Hepatocyte (in vitro differentiated cells): ENCODE measurements around the gene PABPN1L. TPM values are rescaled to one million over a fixed set of nuclear protein-coding genes. Genes with fewer than 3 reads are reported as not detected.

Experiments
- DNase-seq: peaks from one replicate; pipeline ENCODE4 v3.0.0-alpha.2; 2016; ENCODE audit warnings: low spot score
- H2AFZ ChIP-seq: fragments of 200-600 bp; sonication (generic); 2 replicates; pipeline ENCODE4 v1.6.0; 2016; ENCODE audit warnings: antibody characterized with exemption, mild to moderate bottlenecking
- H3K27ac ChIP-seq: fragments of 200-600 bp; sonication (generic); 2 replicates; pipeline ENCODE4 v1.5.1; 2016; ENCODE audit warnings: mild to moderate bottlenecking
- H3K27me3 ChIP-seq: fragments of 200-600 bp; sonication (generic); 2 replicates; pipeline ENCODE4 v1.6.1; 2016
- H3K36me3 ChIP-seq: fragments of 200-600 bp; sonication (generic); replicated peaks from 2 replicates; pipeline ENCODE4 v1.5.1; 2016; ENCODE audit warnings: low read depth; ENCODE audit not compliant: insufficient read depth
- H3K4me1 ChIP-seq: fragments of 200-600 bp; sonication (generic); 2 replicates; pipeline ENCODE4 v1.5.1; 2016; ENCODE audit warnings: mild to moderate bottlenecking, moderate library complexity; ENCODE audit not compliant: insufficient read depth
- H3K4me2 ChIP-seq: fragments of 200-600 bp; sonication (generic); 2 replicates; pipeline ENCODE4 v1.6.0; 2016
- H3K4me3 ChIP-seq: fragments of 200-600 bp; sonication (generic); 2 replicates; pipeline ENCODE4 v1.5.1; 2016; ENCODE audit warnings: mild to moderate bottlenecking
- H3K79me2 ChIP-seq: fragments of 200-600 bp; sonication (generic); 2 replicates; pipeline ENCODE4 v1.6.0; 2017; ENCODE audit warnings: mild to moderate bottlenecking
- H3K9me2 ChIP-seq: fragments of 200-600 bp; sonication (generic); replicated peaks from 2 replicates; pipeline ENCODE4 v1.6.0; 2017; ENCODE audit warnings: mild to moderate bottlenecking; ENCODE audit not compliant: insufficient read depth
- H3K9me3 ChIP-seq: fragments of 200-600 bp; sonication (generic); 2 replicates; pipeline ENCODE4 v1.5.1; 2016; ENCODE audit warnings: low read depth, mild to moderate bottlenecking
- H4K20me1 ChIP-seq: fragments of 200-600 bp; sonication (generic); 2 replicates; pipeline ENCODE4 v1.6.0; 2016; ENCODE audit warnings: mild to moderate bottlenecking; ENCODE audit not compliant: insufficient read depth, poor library complexity, severe bottlenecking
- CTCF ChIP-seq: fragments of 200-600 bp; sonication (generic); IDR thresholded peaks from 2 replicates; pipeline ENCODE4 v1.5.1; 2016; ENCODE audit warnings: antibody characterized with exemption, mild to moderate bottlenecking; ENCODE audit not compliant: poor library complexity
- EZH2 ChIP-seq: fragments of 200-600 bp; sonication (generic); IDR thresholded peaks from 2 replicates; pipeline ENCODE4 v1.6.1; 2016; ENCODE audit warnings: antibody characterized with exemption, mild to moderate bottlenecking, borderline replicate concordance
- EZH2phosphoT487 ChIP-seq: fragments of 200-600 bp; sonication (generic); IDR thresholded peaks from one replicate; pipeline ENCODE4 v1.6.1; 2018; ENCODE audit warnings: antibody characterized with exemption, mild to moderate bottlenecking, low read depth, moderate library complexity; ENCODE audit not compliant: unreplicated experiment, severe bottlenecking
- WGBS: methylation state at CpG from one replicate; pipeline ENCODE4 v1.1.6; 2016; ENCODE audit warnings: low lambda C conversion rate; ENCODE audit errors: missing lambda C conversion rate; 5-methylcytosine and 5-hydroxymethylcytosine counted together
- polyA plus RNA-seq: library from polyadenylated mRNA; unstranded; fragments of >200 nt; fragmentation: Nextera tagmentation; extraction: Ambion mirVana; gene quantifications from 2 replicates; pipeline ENCODE4 v1.2.1, GENCODE V29; 2016
- total RNA-seq: library from RNA; depleted of rRNA; stranded (reverse); fragments of >200 nt; gene quantifications from 2 replicates; pipeline ENCODE4 v1.2.3, GENCODE V29; 2014

The PABPN1L gene
- total and polyA plus RNA-seq, 2 experiments from 2014 or later = not detected

- WGBS = 90% methylated on average over 15 of the region's 15 CpGs
- H3K27me3 ChIP-seq = no peaks in the 10 kb centered on the region
These were observed 718 bp downstream of the PABPN1L start for GRCh38 chr16:88865742-88866141.

GRCh38 chr16:88865310-88865709 lies 1.1 kb downstream of the PABPN1L start:
- Histone ChIP-seq H3K27me3 (no peaks in the 10 kb centered on the region), H4K20me1 (no peaks in the 10 kb centered on the region), H3K4me2 (no peak overlapping the region), H2AFZ (no peak overlapping the region), H3K4me1 (no peaks in the 10 kb centered on the region), H3K9me2 (no peaks in the 10 kb centered on the region), H3K79me2 (no peaks in the 10 kb centered on the region), H3K4me3 (no peak overlapping the region), H3K9me3 (no peaks in the 10 kb centered on the region), H3K27ac (no peak overlapping the region), H3K36me3 (no peaks in the 10 kb centered on the region)
- TF ChIP-seq EZH2phosphoT487 (no peak), CTCF (no peak), EZH2 (no peak)
- DNase-seq = no peak
- 87% methylated on average over 11 of the region's 14 CpGs for WGBS

More at GRCh38 chr16:88865742-88866141, 718 bp downstream of the PABPN1L start:
- Histone ChIP-seq H2AFZ (no peak overlapping the region), H3K4me1 (no peaks in the 10 kb centered on the region), H3K36me3 (no peaks in the 10 kb centered on the region), H4K20me1 (no peaks in the 10 kb centered on the region), H3K9me2 (no peaks in the 10 kb centered on the region), H3K9me3 (no peaks in the 10 kb centered on the region), H3K4me2 (no peak overlapping the region), H3K4me3 (no peak overlapping the region), H3K79me2 (no peaks in the 10 kb centered on the region), H3K27ac (no peak overlapping the region)
- TF ChIP-seq EZH2 = no peak
- TF ChIP-seq CTCF = no peak
- no peak for TF ChIP-seq EZH2phosphoT487
- DNase-seq = no peak

GRCh38 chr16:88864521-88864920 lies 1.9 kb downstream of the PABPN1L start:
- no peak overlapping the region for H3K4me3 ChIP-seq
- no peak for DNase-seq
- no peak overlapping the region for H2AFZ ChIP-seq
- TF ChIP-seq CTCF (no peak), EZH2 (no peak), EZH2phosphoT487 (no peak)
- no peaks in the 10 kb centered on the region for H3K36me3 ChIP-seq
- no peak overlapping the region for H3K4me2 ChIP-seq
- H3K79me2 ChIP-seq = no peaks in the 10 kb centered on the region
- H3K27ac ChIP-seq = no peak overlapping the region
- no peaks in the 10 kb centered on the region for H3K9me2 ChIP-seq
- no peaks in the 10 kb centered on the region for H3K4me1 ChIP-seq
- 94% methylated on average over 17 of the region's 18 CpGs for WGBS
- no peaks in the 10 kb centered on the region for H4K20me1 ChIP-seq
- no peaks in the 10 kb centered on the region for H3K9me3 ChIP-seq
- H3K27me3 ChIP-seq = no peaks in the 10 kb centered on the region

GRCh38 chr16:88864099-88864498 lies 2.4 kb downstream of the PABPN1L start:
- Histone ChIP-seq H3K36me3 (no peaks in the 10 kb centered on the region), H2AFZ (no peak overlapping the region), H3K27me3 (no peaks in the 10 kb centered on the region), H3K4me1 (no peaks in the 10 kb centered on the region), H3K4me3 (no peak overlapping the region), H3K9me2 (no peaks in the 10 kb centered on the region), H3K9me3 (no peaks in the 10 kb centered on the region), H3K4me2 (no peak overlapping the region), H3K79me2 (peaks cover under 1% of the 10 kb centered on the region), H4K20me1 (no peaks in the 10 kb centered on the region), H3K27ac (no peak overlapping the region)
- DNase-seq = no peak
- TF ChIP-seq EZH2phosphoT487 (no peak), EZH2 (no peak), CTCF (no peak)
- 91% methylated on average over 13 of the region's 15 CpGs for WGBS
